ENCODE data around the gene WDPCP. TPM values are rescaled to one million over a fixed set of nuclear protein-coding genes. Genes with fewer than 3 reads are reported as not detected.

The WDPCP gene
- polyA plus RNA-seq, 4 donors, result 1.1 to 4.0 (median 1.5) TPM

- no peak overlapping the region for H3K4me3 ChIP-seq (ENCODE audit: low read depth in 1 of 3, low read length in 3 of 3)
- FAIRE-seq (no peak), DNase-seq (no peak)
- WGBS, 3 donors, result 79 to 100% (median 83%) methylated on average over 1 of the region's 1 CpG
- H3K9me3 ChIP-seq (ENCODE audit: control insufficient read depth in 2 of 2, insufficient read depth in 1 of 2, low read depth in 1 of 2, low read length in 1 of 2), result peaks cover 0 to 21% of the 10 kb centered on the region in 2 donors
- H3K27me3 ChIP-seq (ENCODE audit: control insufficient read depth in 3 of 3, insufficient read depth in 3 of 3, low read length in 3 of 3), result no peaks in the 10 kb centered on the region
- no peaks in the 10 kb centered on the region for H3K36me3 ChIP-seq (ENCODE audit: control insufficient read depth in 3 of 3, insufficient read depth in 2 of 3, low read depth in 1 of 3, low read length in 3 of 3)
- no peak overlapping the region for H3K27ac ChIP-seq (ENCODE audit: low read depth in 1 of 3, low read length in 2 of 3)
- H3K4me1 ChIP-seq (ENCODE audit: control insufficient read depth in 3 of 3, insufficient read depth in 2 of 3, low read depth in 1 of 3, low read length in 2 of 3), result no peaks in the 10 kb centered on the region
Observed at GRCh38 chr2:63520793-63521192, 67.5 kb downstream of the WDPCP start.

- DNase-seq, result no peak
- Histone ChIP-seq H3K36me3 (ENCODE audit: control insufficient read depth in 3 of 3, insufficient read depth in 2 of 3, low read depth in 1 of 3, low read length in 3 of 3) (no peaks in the 10 kb centered on the region), H3K27ac (ENCODE audit: low read depth in 1 of 3, low read length in 2 of 3) (no peak overlapping the region)
Observed at GRCh38 chr2:63514781-63515180, 73.5 kb downstream of the WDPCP start.

GRCh38 chr2:63514237-63514716 is 74.0 kb downstream of the WDPCP start:
- Histone ChIP-seq H3K4me3 (ENCODE audit: low read depth in 1 of 3, low read length in 3 of 3) (no peak overlapping the region), H3K27me3 (ENCODE audit: control insufficient read depth in 3 of 3, insufficient read depth in 3 of 3, low read length in 3 of 3) (no peaks in the 10 kb centered on the region), H3K4me1 (ENCODE audit: control insufficient read depth in 3 of 3, insufficient read depth in 2 of 3, low read depth in 1 of 3, low read length in 2 of 3) (no peaks in the 10 kb centered on the region), H3K9me3 (ENCODE audit: control insufficient read depth in 2 of 2, insufficient read depth in 1 of 2, low read depth in 1 of 2, low read length in 1 of 2) (peaks cover 0 to 16% of the 10 kb centered on the region in 2 donors), H3K36me3 (ENCODE audit: control insufficient read depth in 3 of 3, insufficient read depth in 2 of 3, low read depth in 1 of 3, low read length in 3 of 3) (no peaks in the 10 kb centered on the region), H3K27ac (ENCODE audit: low read depth in 1 of 3, low read length in 2 of 3) (no peak overlapping the region)
- FAIRE-seq, result no peak
- 73 to 85% (median 84%) methylated on average over 2 of the region's 2 CpGs for WGBS, 3 donors
- no peak for DNase-seq

More at GRCh38 chr2:63514781-63515180, 73.5 kb downstream of the WDPCP start:
- Histone ChIP-seq H3K4me3 (ENCODE audit: low read depth in 1 of 3, low read length in 3 of 3) (no peak overlapping the region), H3K9me3 (ENCODE audit: control insufficient read depth in 2 of 2, insufficient read depth in 1 of 2, low read depth in 1 of 2, low read length in 1 of 2) (peaks cover 0 to 18% of the 10 kb centered on the region in 2 donors), H3K4me1 (ENCODE audit: control insufficient read depth in 3 of 3, insufficient read depth in 2 of 3, low read depth in 1 of 3, low read length in 2 of 3) (no peaks in the 10 kb centered on the region), H3K27me3 (ENCODE audit: control insufficient read depth in 3 of 3, insufficient read depth in 3 of 3, low read length in 3 of 3) (no peaks in the 10 kb centered on the region)
- no peak for FAIRE-seq

GRCh38 chr2:63506320-63506719 is 82.0 kb downstream of the WDPCP start:
- Histone ChIP-seq H3K27me3 (ENCODE audit: control insufficient read depth in 3 of 3, insufficient read depth in 3 of 3, low read length in 3 of 3) (no peaks in the 10 kb centered on the region), H3K36me3 (ENCODE audit: control insufficient read depth in 3 of 3, insufficient read depth in 2 of 3, low read depth in 1 of 3, low read length in 3 of 3) (no peaks in the 10 kb centered on the region), H3K9me3 (ENCODE audit: control insufficient read depth in 2 of 2, insufficient read depth in 1 of 2, low read depth in 1 of 2, low read length in 1 of 2) (peaks cover 0 to 6% of the 10 kb centered on the region in 2 donors), H3K4me3 (ENCODE audit: low read depth in 1 of 3, low read length in 3 of 3) (no peak overlapping the region), H3K4me1 (ENCODE audit: control insufficient read depth in 3 of 3, insufficient read depth in 2 of 3, low read depth in 1 of 3, low read length in 2 of 3) (no peaks in the 10 kb centered on the region), H3K27ac (ENCODE audit: low read depth in 1 of 3, low read length in 2 of 3) (no peak overlapping the region)
- 69 to 78% (median 74%) methylated on average over 2 of the region's 2 CpGs for WGBS, 3 donors
- DNase-seq, result no peak
- FAIRE-seq, result no peak

GRCh38 chr2:63503818-63504217 is 84.5 kb downstream of the WDPCP start:
- WGBS, 3 donors, result 68 to 82% (median 76%) methylated on average over 1 of the region's 1 CpG
- no peaks in the 10 kb centered on the region for H3K27me3 ChIP-seq (ENCODE audit: control insufficient read depth in 3 of 3, insufficient read depth in 3 of 3, low read length in 3 of 3)
- H3K36me3 ChIP-seq (ENCODE audit: control insufficient read depth in 3 of 3, insufficient read depth in 2 of 3, low read depth in 1 of 3, low read length in 3 of 3), result no peaks in the 10 kb centered on the region
- no peak overlapping the region for H3K27ac ChIP-seq (ENCODE audit: low read depth in 1 of 3, low read length in 2 of 3)
- FAIRE-seq (no peak), DNase-seq (no peak)
- H3K4me3 ChIP-seq (ENCODE audit: low read depth in 1 of 3, low read length in 3 of 3), result no peak overlapping the region
- no peaks in the 10 kb centered on the region for H3K4me1 ChIP-seq (ENCODE audit: control insufficient read depth in 3 of 3, insufficient read depth in 2 of 3, low read depth in 1 of 3, low read length in 2 of 3)
- peaks cover 0 to 3% of the 10 kb centered on the region in 2 donors for H3K9me3 ChIP-seq (ENCODE audit: control insufficient read depth in 2 of 2, insufficient read depth in 1 of 2, low read depth in 1 of 2, low read length in 1 of 2)

GRCh38 chr2:63500398-63500797 is 87.9 kb downstream of the WDPCP start:
- no peak for FAIRE-seq
- WGBS, 3 donors, result 49 to 68% (median 64%) methylated on average over 1 of the region's 1 CpG

GRCh38 chr2:63497576-63497975 is 90.7 kb downstream of the WDPCP start:
- Histone ChIP-seq H3K4me3 (ENCODE audit: low read depth in 1 of 3, low read length in 3 of 3) (no peak overlapping the region), H3K27ac (ENCODE audit: low read depth in 1 of 3, low read length in 2 of 3) (no peak overlapping the region), H3K36me3 (ENCODE audit: control insufficient read depth in 3 of 3, insufficient read depth in 2 of 3, low read depth in 1 of 3, low read length in 3 of 3) (no peaks in the 10 kb centered on the region), H3K27me3 (ENCODE audit: control insufficient read depth in 3 of 3, insufficient read depth in 3 of 3, low read length in 3 of 3) (no peaks in the 10 kb centered on the region), H3K4me1 (ENCODE audit: control insufficient read depth in 3 of 3, insufficient read depth in 2 of 3, low read depth in 1 of 3, low read length in 2 of 3) (no peaks in the 10 kb centered on the region), H3K9me3 (ENCODE audit: control insufficient read depth in 2 of 2, insufficient read depth in 1 of 2, low read depth in 1 of 2, low read length in 1 of 2) (no peaks in the 10 kb centered on the region)
- no peak for DNase-seq
- WGBS, 3 donors, result 84 to 91% (median 84%) methylated on average over 2 of the region's 2 CpGs
- FAIRE-seq, result no peak

More at GRCh38 chr2:63500398-63500797, 87.9 kb downstream of the WDPCP start:
- no peak for DNase-seq
- no peaks in the 10 kb centered on the region for H3K9me3 ChIP-seq (ENCODE audit: control insufficient read depth in 2 of 2, insufficient read depth in 1 of 2, low read depth in 1 of 2, low read length in 1 of 2)
- H3K4me1 ChIP-seq (ENCODE audit: control insufficient read depth in 3 of 3, insufficient read depth in 2 of 3, low read depth in 1 of 3, low read length in 2 of 3), result no peaks in the 10 kb centered on the region
- no peaks in the 10 kb centered on the region for H3K27me3 ChIP-seq (ENCODE audit: control insufficient read depth in 3 of 3, insufficient read depth in 3 of 3, low read length in 3 of 3)
- no peak overlapping the region for H3K27ac ChIP-seq (ENCODE audit: low read depth in 1 of 3, low read length in 2 of 3)
- no peak overlapping the region for H3K4me3 ChIP-seq (ENCODE audit: low read depth in 1 of 3, low read length in 3 of 3)
- H3K36me3 ChIP-seq (ENCODE audit: control insufficient read depth in 3 of 3, insufficient read depth in 2 of 3, low read depth in 1 of 3, low read length in 3 of 3), result no peaks in the 10 kb centered on the region

GRCh38 chr2:63494968-63495367 is 93.3 kb downstream of the WDPCP start:
- Histone ChIP-seq H3K9me3 (ENCODE audit: control insufficient read depth in 2 of 2, insufficient read depth in 1 of 2, low read depth in 1 of 2, low read length in 1 of 2) (no peaks in the 10 kb centered on the region), H3K4me3 (ENCODE audit: low read depth in 1 of 3, low read length in 3 of 3) (no peak overlapping the region), H3K27me3 (ENCODE audit: control insufficient read depth in 3 of 3, insufficient read depth in 3 of 3, low read length in 3 of 3) (no peaks in the 10 kb centered on the region), H3K36me3 (ENCODE audit: control insufficient read depth in 3 of 3, insufficient read depth in 2 of 3, low read depth in 1 of 3, low read length in 3 of 3) (no peaks in the 10 kb centered on the region), H3K4me1 (ENCODE audit: control insufficient read depth in 3 of 3, insufficient read depth in 2 of 3, low read depth in 1 of 3, low read length in 2 of 3) (no peaks in the 10 kb centered on the region), H3K27ac (ENCODE audit: low read depth in 1 of 3, low read length in 2 of 3) (no peak overlapping the region)
- no peak for FAIRE-seq
- 94 to 96% (median 95%) methylated on average over 1 of the region's 1 CpG for WGBS, 3 donors
- no peak for DNase-seq

GRCh38 chr2:63494100-63494499 is 94.2 kb downstream of the WDPCP start:
- no peak for DNase-seq
- Histone ChIP-seq H3K27ac (ENCODE audit: low read depth in 1 of 3, low read length in 2 of 3) (no peak overlapping the region), H3K4me3 (ENCODE audit: low read depth in 1 of 3, low read length in 3 of 3) (no peak overlapping the region), H3K27me3 (ENCODE audit: control insufficient read depth in 3 of 3, insufficient read depth in 3 of 3, low read length in 3 of 3) (no peaks in the 10 kb centered on the region), H3K36me3 (ENCODE audit: control insufficient read depth in 3 of 3, insufficient read depth in 2 of 3, low read depth in 1 of 3, low read length in 3 of 3) (no peaks in the 10 kb centered on the region), H3K4me1 (ENCODE audit: control insufficient read depth in 3 of 3, insufficient read depth in 2 of 3, low read depth in 1 of 3, low read length in 2 of 3) (no peaks in the 10 kb centered on the region), H3K9me3 (ENCODE audit: control insufficient read depth in 2 of 2, insufficient read depth in 1 of 2, low read depth in 1 of 2, low read length in 1 of 2) (no peaks in the 10 kb centered on the region)
- FAIRE-seq, result no peak
- WGBS, 3 donors, result 87 to 92% (median 87%) methylated on average over 7 of the region's 7 CpGs
